HG03565 (cell line): ENCODE results near the gene RPS6KA4.
A peak's percentile ranks its signal among the peaks of the same experiment; 100 is the strongest.
"Not testable (repeated sequence)": the region's sequence is repeated elsewhere in the genome, so short reads cannot be mapped to it uniquely, and the experiment has no call there.

Source experiments
- ATAC-seq: cut with Tn5 transposase; IDR thresholded peaks from one replicate; pipeline ENCODE4 v1.9.1; 2021; ENCODE audit warnings: mild to moderate bottlenecking, moderate library complexity; ENCODE audit not compliant: unreplicated experiment

The RPS6KA4 gene

DNA sequence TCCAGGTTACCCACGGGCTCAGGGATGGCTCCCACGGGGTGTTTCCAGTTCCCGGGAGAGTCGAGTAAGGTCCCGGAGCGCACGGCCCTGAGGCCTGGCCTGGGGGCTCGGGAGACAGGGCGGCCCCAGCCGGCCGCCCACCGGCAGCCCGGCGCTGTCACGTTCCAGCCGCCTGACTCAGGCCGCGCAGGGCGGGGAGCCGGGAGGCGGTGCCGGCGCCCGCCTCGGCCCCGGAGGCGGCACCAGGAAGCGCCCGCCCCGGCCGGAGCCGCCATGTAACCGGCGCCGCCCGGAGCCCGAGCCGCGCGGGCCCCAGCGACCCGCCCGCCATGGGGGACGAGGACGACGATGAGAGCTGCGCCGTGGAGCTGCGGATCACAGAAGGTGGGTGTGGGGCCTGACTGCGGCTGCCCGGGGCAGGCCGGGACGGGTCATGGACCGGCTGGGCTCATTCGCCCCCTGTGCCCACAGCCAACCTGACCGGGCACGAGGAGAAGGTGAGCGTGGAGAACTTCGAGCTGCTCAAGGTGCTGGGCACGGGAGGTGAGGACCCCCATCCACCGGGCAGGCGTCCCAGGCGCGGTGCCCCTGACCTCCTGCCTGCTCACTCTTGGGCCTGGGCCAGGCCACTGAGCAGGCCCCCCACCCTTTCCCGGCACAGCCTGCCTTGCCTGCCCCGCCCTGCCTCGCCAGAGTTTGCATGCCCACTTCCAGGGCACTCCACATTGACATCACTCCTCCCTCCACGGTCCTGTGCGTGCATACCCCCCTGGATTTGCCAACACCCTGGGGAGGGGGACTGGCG is at the start of gene RPS6KA4:
Gene RPS6KA4, plus strand, starts transcription at position 256 of the 805 bp plus-strand sequence. Its CDS starts 74 bp downstream, at position 330.
- ATAC-seq = no peak

DNA sequence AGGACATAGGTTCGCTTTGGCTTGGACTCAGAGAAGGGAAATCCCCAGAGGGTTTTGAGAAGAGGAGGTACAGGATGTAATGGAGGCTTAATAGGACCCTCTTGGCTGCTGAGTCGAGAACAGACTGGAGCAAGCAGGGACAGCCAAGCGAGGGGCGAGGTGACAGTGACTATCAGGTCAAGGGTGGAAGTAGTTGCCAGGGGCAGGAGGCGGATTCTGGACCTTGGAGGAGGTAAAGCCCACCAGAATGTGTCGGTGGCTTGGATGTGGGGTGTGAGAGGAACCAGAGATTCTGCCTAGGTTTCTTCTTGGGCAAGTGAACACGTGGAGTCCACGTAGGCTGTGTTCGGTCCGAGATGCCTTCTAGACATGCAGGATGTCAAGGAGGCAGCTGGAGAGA is 46.0 kb upstream of the RPS6KA4 start:
- ATAC-seq = no peak

DNA sequence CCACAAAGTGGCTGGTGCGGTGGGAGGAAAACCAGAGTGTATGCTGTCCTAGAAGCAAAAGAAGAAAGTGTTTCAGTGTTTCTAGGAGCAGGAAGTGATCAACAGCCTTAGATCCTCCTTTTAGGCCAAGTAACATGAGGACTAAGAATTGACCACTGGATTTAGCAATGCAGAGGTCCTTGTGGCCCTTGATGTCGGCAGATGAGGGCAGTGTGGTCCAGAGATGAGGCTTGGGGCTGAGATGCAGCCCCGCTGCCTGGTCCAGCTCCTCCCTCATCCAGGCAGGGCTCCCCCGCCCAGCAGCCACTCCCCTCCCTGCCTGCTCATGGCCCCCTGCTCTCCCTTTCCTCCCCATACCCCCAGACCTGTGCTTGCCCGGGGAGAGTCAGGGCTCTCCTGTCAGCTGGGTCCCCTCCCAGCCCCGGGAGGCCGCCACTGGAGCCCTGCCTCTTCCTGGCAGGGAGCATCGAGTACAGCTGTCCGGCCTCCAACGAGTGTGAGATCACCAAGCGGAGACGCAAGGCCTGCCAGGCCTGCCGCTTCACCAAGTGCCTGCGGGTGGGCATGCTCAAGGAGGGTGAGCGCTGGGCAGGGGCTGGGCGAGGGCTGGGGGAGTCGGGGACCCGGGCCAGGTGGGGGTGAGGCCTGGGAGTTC is 45.3 kb upstream of the RPS6KA4 start:
- ATAC-seq = no peak

DNA sequence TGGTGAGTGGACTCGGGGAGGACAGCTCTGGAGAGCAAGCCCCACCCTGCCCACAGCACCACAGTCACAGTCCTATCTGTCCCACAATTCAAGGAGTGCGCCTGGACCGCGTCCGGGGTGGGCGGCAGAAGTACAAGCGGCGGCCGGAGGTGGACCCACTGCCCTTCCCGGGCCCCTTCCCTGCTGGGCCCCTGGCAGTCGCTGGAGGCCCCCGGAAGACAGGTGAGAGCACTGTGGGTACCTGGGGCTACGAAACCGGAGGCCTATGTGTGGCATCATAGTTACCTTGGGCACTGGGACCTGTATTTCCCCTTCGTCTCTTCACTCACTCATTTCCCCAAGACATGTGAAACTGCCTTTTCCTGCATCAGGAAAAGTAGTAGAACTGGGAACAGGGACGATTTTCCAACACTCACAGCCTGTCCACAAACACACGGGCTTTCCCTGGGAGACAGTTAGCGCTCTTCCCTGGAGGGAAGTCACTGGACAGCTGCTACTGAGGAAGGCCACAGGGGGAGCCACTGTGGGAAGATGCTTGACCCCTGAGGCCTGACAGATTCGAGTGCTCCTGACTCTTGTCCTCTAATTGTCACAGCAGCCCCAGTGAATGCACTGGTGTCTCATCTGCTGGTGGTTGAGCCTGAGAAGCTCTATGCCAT is 44.7 kb upstream of the RPS6KA4 start:
- ATAC-seq = no peak

DNA sequence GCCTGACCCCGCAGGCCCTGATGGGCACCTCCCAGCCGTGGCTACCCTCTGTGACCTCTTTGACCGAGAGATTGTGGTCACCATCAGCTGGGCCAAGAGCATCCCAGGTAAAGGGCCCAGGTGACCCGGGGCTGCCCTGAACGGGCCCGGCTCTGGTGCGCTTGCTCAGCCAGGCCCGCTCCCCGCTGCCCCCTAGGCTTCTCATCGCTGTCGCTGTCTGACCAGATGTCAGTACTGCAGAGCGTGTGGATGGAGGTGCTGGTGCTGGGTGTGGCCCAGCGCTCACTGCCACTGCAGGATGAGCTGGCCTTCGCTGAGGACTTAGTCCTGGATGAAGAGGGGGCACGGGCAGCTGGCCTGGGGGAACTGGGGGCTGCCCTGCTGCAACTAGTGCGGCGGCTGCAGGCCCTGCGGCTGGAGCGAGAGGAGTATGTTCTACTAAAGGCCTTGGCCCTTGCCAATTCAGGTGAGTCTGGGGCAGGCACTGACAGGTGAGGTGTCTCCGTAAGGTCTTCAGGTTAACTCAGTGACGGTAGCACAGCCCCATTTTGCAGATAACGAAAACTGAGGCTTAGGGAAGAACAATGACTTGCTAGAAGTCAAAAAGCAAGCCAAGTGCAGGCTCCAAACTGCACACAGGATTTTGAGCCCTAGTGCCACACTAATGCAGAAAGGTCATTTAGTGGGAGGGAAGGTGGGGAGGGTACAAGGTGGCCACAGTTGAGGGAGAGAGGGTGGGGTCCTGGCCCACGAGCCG is 44.0 kb upstream of the RPS6KA4 start:
- ATAC-seq = no peak

DNA sequence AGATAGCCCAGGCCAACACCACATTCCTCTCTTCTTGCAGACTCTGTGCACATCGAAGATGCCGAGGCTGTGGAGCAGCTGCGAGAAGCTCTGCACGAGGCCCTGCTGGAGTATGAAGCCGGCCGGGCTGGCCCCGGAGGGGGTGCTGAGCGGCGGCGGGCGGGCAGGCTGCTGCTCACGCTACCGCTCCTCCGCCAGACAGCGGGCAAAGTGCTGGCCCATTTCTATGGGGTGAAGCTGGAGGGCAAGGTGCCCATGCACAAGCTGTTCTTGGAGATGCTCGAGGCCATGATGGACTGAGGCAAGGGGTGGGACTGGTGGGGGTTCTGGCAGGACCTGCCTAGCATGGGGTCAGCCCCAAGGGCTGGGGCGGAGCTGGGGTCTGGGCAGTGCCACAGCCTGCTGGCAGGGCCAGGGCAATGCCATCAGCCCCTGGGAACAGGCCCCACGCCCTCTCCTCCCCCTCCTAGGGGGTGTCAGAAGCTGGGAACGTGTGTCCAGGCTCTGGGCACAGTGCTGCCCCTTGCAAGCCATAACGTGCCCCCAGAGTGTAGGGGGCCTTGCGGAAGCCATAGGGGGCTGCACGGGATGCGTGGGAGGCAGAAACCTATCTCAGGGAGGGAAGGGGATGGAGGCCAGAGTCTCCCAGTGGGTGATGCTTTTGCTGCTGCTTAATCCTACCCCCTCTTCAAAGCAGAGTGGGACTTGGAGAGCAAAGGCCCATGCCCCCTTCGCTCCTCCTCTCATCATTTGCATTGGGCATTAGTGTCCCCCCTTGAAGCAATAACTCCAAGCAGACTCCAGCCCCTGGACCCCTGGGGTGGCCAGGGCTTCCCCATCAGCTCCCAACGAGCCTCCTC is 43.1 kb upstream of the RPS6KA4 start:
- ATAC-seq = not testable (repeated sequence)

DNA sequence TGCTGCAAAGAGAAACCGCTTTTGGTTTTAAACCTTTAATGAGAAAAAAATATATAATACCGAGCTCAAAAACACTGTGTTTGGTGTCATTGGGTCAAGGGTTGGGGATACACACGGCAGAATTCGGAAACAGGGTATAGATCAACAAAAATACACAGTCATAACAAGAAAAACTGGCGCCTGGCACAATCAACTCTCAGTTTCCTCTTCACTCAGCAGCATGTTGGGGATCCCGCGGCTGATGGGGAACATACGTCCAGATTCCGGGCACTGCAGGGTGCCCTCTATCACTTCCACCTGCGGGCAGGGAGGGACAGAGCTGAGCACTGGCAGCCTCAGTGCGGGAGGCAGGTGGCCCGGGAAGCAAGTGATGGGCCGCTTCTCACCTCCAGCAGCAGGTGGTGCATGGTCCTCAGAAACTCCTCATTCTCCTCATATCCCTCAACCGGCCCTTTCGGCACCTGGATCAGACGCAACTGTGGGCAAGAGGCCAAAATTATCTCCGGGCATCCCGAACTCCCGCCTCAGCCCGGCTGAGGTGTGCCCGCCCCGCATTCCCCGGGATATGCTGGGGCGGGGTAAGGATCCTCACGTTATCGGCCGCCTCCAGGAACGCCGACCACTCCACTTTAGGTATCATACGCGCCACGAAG is 42.2 kb upstream of the RPS6KA4 start:
- no peak for ATAC-seq

DNA sequence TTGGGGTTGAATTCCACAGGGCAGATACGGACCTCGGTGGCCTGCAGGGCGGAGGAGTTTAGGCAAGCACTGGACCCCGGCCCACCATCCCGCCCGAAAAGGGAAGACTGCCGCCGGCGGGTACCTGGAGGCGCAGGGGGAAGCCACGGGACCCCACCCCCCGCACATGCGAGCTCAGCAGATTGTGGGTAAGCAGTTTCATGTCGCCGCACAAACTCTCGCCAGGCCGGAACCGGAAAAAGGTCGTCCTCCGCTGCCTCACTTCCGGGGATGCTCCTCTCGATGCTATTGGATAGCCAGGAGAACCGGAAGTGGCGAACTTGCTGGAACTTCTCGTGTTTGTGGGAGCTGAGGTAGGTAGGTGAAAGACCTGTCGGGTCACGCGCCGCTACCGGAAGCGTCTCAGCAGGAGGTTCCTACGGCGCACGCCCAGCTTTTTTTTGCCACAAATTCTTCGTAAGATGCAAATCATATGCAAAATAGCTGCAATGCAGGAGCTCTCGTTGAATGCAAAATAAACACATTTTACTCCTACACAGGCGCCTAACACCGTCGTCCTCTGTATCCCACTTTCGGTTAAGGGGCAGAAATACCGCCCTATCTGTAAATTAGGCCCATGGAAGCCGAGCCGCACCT is 41.5 kb upstream of the RPS6KA4 start, which contains the start of gene TRMT112:
Gene TRMT112, minus strand, starts transcription at position 235 of the 636 bp plus-strand sequence. Its CDS starts 33 bp downstream, at position 202.
- ATAC-seq = peak; percentile 50

DNA sequence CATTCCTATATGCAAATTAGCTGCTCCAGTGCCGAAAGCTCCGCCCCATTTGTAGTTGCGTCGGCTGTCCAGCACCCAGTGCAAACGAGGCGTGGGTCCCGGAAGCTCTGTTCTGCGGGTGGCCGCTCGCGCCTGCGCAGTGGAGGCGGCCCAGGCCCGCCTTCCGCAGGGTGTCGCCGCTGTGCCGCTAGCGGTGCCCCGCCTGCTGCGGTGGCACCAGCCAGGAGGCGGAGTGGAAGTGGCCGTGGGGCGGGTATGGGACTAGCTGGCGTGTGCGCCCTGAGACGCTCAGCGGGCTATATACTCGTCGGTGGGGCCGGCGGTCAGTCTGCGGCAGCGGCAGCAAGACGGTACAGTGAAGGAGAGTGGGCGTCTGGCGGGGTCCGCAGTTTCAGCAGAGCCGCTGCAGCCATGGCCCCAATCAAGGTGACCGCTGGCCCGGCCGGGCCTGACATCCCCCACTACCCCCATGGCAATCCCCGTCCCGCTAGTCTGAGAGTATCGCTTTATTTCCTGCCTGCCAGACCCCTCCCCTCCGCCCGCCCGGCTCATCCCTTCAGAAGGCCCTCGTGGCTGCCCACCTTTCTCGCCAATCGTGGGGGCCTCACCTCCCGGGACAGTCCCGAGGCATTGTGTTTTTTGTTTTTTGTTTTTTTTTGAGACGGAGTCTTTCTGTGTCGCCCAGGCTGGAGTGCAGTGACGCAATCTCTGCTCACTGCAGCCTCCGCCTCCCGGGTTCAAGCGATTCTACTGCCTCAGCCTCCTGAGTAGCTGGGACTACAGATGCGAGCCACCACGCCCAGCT is 40.8 kb upstream of the RPS6KA4 start, which contains the start of gene PRDX5:
Gene PRDX5, plus strand, starts transcription at position 161 of the 805 bp plus-strand sequence. Its CDS starts 95 bp downstream, at position 256.
- ATAC-seq = peak; percentile 72

DNA sequence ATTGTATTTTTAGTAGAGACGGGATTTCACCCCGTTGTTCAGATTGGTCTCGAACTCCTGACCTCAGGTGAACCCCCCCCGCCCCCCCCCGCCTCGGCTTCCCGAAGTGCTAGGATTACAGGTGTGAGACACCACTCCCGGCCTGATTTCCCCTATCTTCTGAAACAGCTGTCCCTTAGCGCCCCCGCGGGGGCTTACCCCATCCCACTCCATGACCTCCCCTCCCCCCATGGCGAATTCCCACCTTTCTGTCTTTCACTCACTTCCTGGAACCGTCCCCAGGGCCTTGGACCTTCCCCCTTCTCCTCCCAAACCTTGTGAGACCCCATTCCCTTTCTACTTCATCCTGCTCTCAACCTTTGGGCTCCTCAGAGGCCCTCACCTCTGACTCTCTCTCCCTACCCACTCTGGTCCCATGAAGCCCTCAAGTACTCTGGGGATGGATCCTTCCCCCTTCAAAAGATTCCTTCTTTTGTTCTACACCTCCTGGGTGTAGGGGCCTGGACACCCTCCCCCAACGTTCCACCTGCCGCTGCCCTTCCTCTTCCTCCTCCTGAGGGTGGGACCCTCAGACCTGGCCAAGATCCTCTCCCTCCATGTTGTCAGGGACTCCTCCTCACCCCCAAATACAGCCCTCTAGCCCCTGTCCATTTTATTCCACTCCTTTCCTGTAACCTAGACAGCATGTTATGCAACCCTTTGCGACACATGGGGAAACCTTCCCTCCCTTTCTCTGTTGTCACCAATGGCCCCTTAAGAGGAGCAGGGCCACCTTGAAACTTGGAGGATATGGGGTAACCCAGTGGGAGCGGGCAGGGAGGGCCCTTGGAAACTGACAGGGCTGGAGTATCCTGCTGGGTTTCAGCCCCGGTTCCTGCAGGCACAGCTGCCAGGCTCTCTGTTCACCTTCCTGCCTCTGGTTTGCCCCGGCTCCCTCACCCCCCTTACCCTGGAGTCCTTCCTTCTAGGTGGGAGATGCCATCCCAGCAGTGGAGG is 39.9 kb upstream of the RPS6KA4 start:
- no peak for ATAC-seq

DNA sequence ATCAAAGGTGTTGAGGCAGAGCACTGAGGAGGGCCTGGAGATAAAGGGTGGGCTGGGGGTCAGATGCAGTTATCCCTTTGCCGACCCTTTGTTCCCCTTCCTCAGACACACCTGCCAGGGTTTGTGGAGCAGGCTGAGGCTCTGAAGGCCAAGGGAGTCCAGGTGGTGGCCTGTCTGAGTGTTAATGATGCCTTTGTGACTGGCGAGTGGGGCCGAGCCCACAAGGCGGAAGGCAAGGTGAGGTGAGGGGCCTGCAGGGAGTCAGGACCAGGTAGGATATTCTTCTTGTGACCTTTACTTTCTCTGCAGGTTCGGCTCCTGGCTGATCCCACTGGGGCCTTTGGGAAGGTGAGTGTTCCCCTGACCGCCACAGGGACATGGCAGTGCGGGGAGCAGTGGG is 38.4 kb upstream of the RPS6KA4 start:
- no peak for ATAC-seq

DNA sequence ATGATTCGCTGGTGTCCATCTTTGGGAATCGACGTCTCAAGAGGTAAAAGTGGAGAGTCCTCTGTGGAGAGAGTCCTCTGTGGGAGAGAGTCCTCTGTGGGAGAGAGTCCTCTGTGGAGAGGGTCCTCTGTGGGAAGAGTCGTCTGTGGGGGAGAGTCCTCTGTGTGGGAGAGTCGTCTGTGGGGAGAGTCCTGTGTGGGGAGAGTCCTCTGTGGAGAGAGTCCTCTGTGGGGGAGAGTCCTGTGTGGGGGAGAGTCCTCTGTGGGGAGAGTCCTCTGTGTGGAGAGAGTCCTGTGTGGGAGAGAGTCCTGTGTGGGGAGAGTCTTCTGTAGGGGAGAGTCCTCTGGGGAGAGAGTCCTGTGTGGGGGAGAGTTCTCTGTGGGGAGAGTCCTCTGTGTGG is 37.9 kb upstream of the RPS6KA4 start:
- ATAC-seq = no peak

DNA sequence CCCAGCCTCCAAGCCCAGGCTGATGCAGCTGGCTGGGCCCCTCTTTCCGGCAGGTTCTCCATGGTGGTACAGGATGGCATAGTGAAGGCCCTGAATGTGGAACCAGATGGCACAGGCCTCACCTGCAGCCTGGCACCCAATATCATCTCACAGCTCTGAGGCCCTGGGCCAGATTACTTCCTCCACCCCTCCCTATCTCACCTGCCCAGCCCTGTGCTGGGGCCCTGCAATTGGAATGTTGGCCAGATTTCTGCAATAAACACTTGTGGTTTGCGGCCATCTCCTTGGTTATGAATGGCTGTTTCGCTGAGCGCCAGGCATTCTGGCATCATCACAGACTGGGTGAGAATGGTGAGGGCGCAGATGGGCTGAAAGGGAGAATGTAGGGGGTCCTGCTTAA is 37.4 kb upstream of the RPS6KA4 start:
- ATAC-seq = no peak

DNA sequence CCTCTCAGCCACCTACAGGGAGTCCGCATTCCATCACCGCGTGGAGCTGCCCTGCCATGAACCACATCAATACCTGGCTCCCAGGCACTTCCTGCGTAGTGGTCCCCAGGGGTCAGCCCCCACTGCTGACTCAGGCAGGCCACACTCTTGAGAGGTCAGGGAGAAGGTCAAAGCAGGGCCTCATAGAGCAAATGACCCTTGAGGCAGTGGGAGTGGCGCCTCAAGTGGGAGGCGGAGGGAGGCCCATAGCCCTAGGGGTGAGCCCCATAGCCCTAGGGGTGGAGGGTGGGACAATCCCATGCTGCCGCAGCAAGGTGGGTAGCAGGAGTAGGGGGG is 36.1 kb upstream of the RPS6KA4 start:
- no peak for ATAC-seq

DNA sequence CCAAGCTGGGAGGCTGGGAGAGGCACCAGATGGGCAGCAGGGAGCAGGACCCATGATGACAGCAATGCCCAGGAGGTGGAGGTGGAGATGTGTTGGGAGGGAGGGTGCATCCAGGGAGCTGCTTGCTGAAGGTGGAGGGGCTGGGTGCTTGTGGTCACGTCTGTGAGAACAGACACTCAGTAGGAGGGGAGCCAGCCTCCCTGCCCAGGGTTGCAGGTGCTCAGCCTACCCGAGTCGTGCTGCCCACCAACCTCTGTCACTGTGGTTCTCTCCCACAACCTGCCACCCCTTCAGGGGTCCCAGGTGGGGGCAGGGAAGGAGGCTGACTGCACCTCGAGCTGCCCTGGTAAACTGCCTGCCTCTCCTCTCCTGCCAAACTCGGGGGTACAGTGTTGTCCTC is 35.6 kb upstream of the RPS6KA4 start:
- no peak for ATAC-seq

DNA sequence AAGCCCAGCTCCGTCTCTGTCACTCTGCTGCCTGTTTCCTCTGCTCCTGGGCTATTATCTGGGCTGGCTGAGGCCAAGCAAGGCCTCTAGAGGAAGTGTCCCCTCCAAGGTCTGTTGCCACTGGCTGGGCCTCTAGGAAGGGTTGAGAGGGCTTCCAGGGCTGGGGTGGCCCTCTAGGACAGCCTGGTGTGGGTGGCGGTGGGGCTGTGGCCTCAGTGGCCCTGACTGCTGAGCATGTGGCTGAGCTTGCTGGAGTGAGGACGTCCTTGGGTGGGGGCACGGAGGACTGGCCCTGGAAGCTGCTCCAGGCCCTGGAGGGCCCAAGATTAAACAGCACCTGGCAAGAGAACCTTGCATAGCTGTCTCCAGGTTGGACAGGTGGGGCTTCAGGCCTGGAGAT is 35.0 kb upstream of the RPS6KA4 start:
- not testable (repeated sequence) for ATAC-seq
